ENCODE measurements around the gene LGALS7B.

- no peak for TF ChIP-seq EZH2 (IDR thresholded peaks at IDR 0.05; ENCODE audit: low read depth, low read length, severe bottlenecking)
- no peak for TF ChIP-seq CTCF (IDR thresholded peaks at IDR 0.05; ENCODE audit: control extremely low read depth in 1 of 3, insufficient read depth in 1 of 3, low read depth in 1 of 3, low read length in 3 of 3)
Measured at GRCh38 chr19:38838208-38838985, 49.4 kb downstream of the LGALS7B start.
